Neural progenitor cell (in vitro differentiated cells): Measurements from ENCODE around the gene SCAMP3.

ENCODE experiments used
- CTCF ChIP-seq: fragments of 200-600 bp; sonication (generic); IDR thresholded peaks from 2 replicates; pipeline ENCODE4 v1.5.1; 2017; ENCODE audit warnings: antibody characterized with exemption, mild to moderate bottlenecking
- EZH2 ChIP-seq: fragments of 200-600 bp; sonication (generic); IDR thresholded peaks from 2 replicates; pipeline ENCODE4 v1.6.1; 2017; ENCODE audit warnings: antibody characterized with exemption, mild to moderate bottlenecking, moderate library complexity

- TF ChIP-seq EZH2, result no peak
- TF ChIP-seq CTCF, result peak; percentile 52
These were observed 45.1 kb upstream of the SCAMP3 start for GRCh38 chr1:155307247-155307740.
